ENCODE measurements around the gene TIFAB. TPM values are rescaled to one million over a fixed set of nuclear protein-coding genes. Genes with fewer than 3 reads are reported as not detected.

The TIFAB gene
- total RNA-seq, 1 donor from 2014 or later = not detected

Other genes with a start within 250 kb of the TIFAB start
- gene MACROH2A1, start 53.1 kb downstream of the TIFAB start, total RNA-seq = 390 and 403 TPM in 2 replicates
- gene DCANP1, start 5.0 kb downstream of the TIFAB start, total RNA-seq = not detected in 2 replicates
- gene NEUROG1, start 83.6 kb upstream of the TIFAB start, total RNA-seq = not detected in 2 replicates
- gene CXCL14, start 126.6 kb upstream of the TIFAB start, total RNA-seq = 0.06 and 0.14 TPM in 2 replicates

Measured in epithelial cell of proximal tubule (primary cell).